Stomach (tissue), 9 donors: Measurements from ENCODE around the gene POLR2M. TPM values are rescaled to one million over a fixed set of nuclear protein-coding genes. Genes with fewer than 3 reads are reported as not detected.

Experiments used
- DNase-seq, 2 donors: peaks; one replicate each; pipeline versions ENCODE4 v3.0.0 to v3.0.0-alpha.2; 2013 to 2019
- H3K27ac ChIP-seq, 5 donors: fragments of 200-600 bp in 4 of 5; sonication (generic) in 4 of 5; one replicate each; pipeline ENCODE4 v1.5.1; 2013 to 2019; ENCODE audit warnings: mild to moderate bottlenecking in 1 of 5, moderate library complexity in 1 of 5
- H3K27me3 ChIP-seq, 3 donors: fragments of 200-600 bp; sonication (generic); one replicate each; pipeline ENCODE4 v1.5.1; 2017 to 2019; ENCODE audit warnings: mixed run types in 1 of 3
- H3K36me3 ChIP-seq, 4 donors: fragments of 200-600 bp; sonication (generic); 1 replicate in 3 of 4; 2 replicates in 1 of 4; pipeline ENCODE4 v1.5.1; 2016 to 2019
- H3K4me1 ChIP-seq, 4 donors: fragments of 200-600 bp; sonication (generic); one replicate each; pipeline ENCODE4 v1.5.1; 2016 to 2019
- H3K4me3 ChIP-seq, 4 donors: fragments of 200-600 bp; sonication (generic) in 3 of 4; one replicate each; pipeline ENCODE4 v1.5.1; 2016 to 2019; ENCODE audit warnings: mild to moderate bottlenecking in 1 of 4
- H3K9me3 ChIP-seq, 4 donors: fragments of 200-600 bp; sonication (generic); one replicate each; pipeline ENCODE4 v1.5.1; 2016 to 2019
- EP300 ChIP-seq: sonication (generic); formaldehyde crosslinking; IDR thresholded peaks from one replicate; pipeline ENCODE4 v1.6.1; 2017; ENCODE audit warnings: antibody characterized with exemption
- POLR2A ChIP-seq, 4 donors: fragments of 450-650 bp; IDR thresholded peaks; one replicate each; pipeline ENCODE4 v1.6.1; 2016; ENCODE audit warnings: antibody characterized with exemption in 4 of 4, control low read depth in 2 of 4, mild to moderate bottlenecking in 1 of 4, moderate library complexity in 1 of 4
- POLR2AphosphoS5 ChIP-seq, 3 donors: sonication (generic); formaldehyde crosslinking; IDR thresholded peaks; one replicate each; pipeline ENCODE4 v1.6.1; 2016; ENCODE audit warnings: antibody characterized with exemption in 3 of 3
- WGBS, 5 donors: extraction: QIAGEN DNeasy Blood & Tissue Kit in 3 of 5; methylation state at CpG; one replicate each; pipeline versions ENCODE4 v1.1.5 to v1.1.7; 2013 to 2018; 5-methylcytosine and 5-hydroxymethylcytosine counted together
- intact Hi-C: fragments of 100-400 bp; cut with DNase I; formaldehyde crosslinking; loops from one replicate; pipeline ENCODE4 v1.15.1; 2023; ENCODE audit warnings: low total_unique reads
- polyA plus RNA-seq, 3 donors: library from polyadenylated mRNA; stranded (reverse); fragments of 200-250 nt; gene quantifications; one replicate each; pipeline ENCODE4 v1.2.3, GENCODE V29; 2013
- total RNA-seq, 5 donors: library from RNA; depleted of rRNA; stranded (reverse); fragments of >200 nt; gene quantifications; one replicate each; pipeline versions ENCODE4 v1.1.0 to v1.2.3, GENCODE V29; 2014 to 2016
- TF ChIP-seq, protein P1 (sequence below), 7 experiments: fragments of 450-650 bp in 4 of 7; fragments of 200-600 bp in 3 of 7; sonication (generic) in 3 of 7; IDR thresholded peaks; one replicate each; pipeline ENCODE4 v1.5.1; 2016 to 2019; ENCODE audit warnings: antibody characterized with exemption in 7 of 7, control low read depth in 2 of 7, mild to moderate bottlenecking in 1 of 7
- donor health status: healthy with polysubstance abuse.
- donor health status: Bipolar disorder and iron deficiency.
- donor health status: healthy.

The POLR2M gene
- total and polyA plus RNA-seq, 8 donors = 41.6 to 1,088 (median 191) TPM

DNA sequence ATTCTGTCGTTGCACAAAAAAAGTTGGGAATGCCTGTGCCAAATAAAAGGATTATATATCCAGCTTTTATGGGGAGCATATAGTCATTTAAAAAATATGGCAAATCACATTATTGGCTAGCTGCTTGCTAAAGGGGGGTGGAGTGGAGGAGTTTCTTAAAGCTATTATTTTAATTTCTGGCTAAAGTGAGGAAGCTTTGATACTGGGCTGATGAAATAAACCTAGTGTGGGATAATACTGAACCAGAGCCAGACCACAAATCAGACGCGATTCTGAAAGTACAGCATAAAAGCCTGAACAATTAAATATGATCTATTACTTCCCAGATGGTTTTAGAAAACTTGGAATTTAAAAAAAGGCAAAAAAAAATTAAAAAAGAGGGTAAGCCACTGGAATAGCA is 14.4 kb downstream of the POLR2M start:
- no peaks in the 10 kb centered on the region for H3K27me3 ChIP-seq
- H3K36me3 ChIP-seq = peaks cover 5 to 33% (median 17%) of the 10 kb centered on the region in 4 donors
- peaks cover 0 to 4% (median 0%) of the 10 kb centered on the region in 4 donors for H3K4me1 ChIP-seq
- peak in 1 of 2 donors; percentile 37 for DNase-seq
- TF ChIP-seq EP300 (no peak), POLR2A (IDR thresholded peaks at IDR 0.05) (no peak), POLR2AphosphoS5 (IDR thresholded peaks at IDR 0.05) (no peak)
- TF ChIP-seq, protein P1, sequence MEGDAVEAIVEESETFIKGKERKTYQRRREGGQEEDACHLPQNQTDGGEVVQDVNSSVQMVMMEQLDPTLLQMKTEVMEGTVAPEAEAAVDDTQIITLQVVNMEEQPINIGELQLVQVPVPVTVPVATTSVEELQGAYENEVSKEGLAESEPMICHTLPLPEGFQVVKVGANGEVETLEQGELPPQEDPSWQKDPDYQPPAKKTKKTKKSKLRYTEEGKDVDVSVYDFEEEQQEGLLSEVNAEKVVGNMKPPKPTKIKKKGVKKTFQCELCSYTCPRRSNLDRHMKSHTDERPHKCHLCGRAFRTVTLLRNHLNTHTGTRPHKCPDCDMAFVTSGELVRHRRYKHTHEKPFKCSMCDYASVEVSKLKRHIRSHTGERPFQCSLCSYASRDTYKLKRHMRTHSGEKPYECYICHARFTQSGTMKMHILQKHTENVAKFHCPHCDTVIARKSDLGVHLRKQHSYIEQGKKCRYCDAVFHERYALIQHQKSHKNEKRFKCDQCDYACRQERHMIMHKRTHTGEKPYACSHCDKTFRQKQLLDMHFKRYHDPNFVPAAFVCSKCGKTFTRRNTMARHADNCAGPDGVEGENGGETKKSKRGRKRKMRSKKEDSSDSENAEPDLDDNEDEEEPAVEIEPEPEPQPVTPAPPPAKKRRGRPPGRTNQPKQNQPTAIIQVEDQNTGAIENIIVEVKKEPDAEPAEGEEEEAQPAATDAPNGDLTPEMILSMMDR (IDR thresholded peaks at IDR 0.05) = no peak
- no peak overlapping the region for H3K4me3 ChIP-seq
- intact Hi-C loops = no loop called here
- H3K27ac ChIP-seq = no peak overlapping the region
- 50 to 58% (median 57%) methylated on average over 3 of the region's 3 CpGs for WGBS, 5 donors
- no peaks in the 10 kb centered on the region for H3K9me3 ChIP-seq

DNA sequence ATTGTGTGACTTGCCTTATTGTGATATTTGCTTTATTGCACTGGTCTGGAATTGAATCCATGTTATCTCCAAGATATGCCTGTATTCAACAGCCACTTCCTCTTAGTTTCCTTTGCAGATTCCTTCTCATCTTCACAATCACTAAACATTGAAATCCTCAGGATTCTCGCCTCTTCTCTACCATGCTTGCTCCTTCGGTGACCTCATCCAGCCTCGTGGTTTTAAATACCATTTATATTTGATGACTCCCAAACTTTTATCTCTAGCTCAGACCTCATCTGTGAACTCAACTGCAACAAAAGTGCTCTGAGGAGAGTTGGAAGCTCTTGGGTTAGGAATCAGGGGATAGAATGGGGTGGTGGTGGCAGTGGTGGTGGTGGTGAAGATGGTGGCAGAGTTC is 19.9 kb downstream of the POLR2M start:
- DNase-seq = no peak
- intact Hi-C loops = no loop called here
- no peaks in the 10 kb centered on the region for H3K27me3 ChIP-seq
- no peak overlapping the region for H3K27ac ChIP-seq
- 77 to 100% (median 94%) methylated on average over 3 of the region's 3 CpGs for WGBS, 5 donors
- peaks cover 0 to 2% (median 0%) of the 10 kb centered on the region in 4 donors for H3K4me1 ChIP-seq
- TF ChIP-seq POLR2A (IDR thresholded peaks at IDR 0.05) (no peak), POLR2AphosphoS5 (IDR thresholded peaks at IDR 0.05) (no peak), EP300 (no peak)
- TF ChIP-seq, protein P1 (IDR thresholded peaks at IDR 0.05) = no peak
- peaks cover 0 to 4% (median 0%) of the 10 kb centered on the region in 4 donors for H3K36me3 ChIP-seq
- H3K9me3 ChIP-seq = no peaks in the 10 kb centered on the region
- no peak overlapping the region for H3K4me3 ChIP-seq

DNA sequence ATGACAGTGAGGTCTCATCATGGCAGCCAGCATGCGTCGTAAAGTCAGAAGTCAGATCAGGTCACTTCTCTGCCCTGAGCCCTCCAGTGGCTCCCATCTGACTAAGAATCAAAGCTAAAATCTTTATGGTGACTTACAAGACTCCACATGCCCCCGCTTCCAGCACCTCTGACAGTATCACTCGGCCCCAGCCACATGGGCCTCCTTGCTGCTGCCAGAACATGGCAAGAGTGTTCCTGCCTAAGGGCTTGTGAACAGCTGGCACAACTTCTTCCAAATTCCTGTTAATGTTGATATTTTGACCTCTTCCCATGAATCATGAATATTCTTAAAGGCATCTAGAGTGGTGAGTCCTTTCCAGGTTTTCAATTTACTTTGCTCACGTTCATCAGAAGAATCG is 20.5 kb downstream of the POLR2M start:
- H3K4me1 ChIP-seq = peaks cover 0 to 7% (median 0%) of the 10 kb centered on the region in 4 donors
- no peak overlapping the region for H3K4me3 ChIP-seq
- 89 to 95% (median 94%) methylated on average over 6 of the region's 6 CpGs for WGBS, 5 donors
- no peak overlapping the region for H3K27ac ChIP-seq
- H3K9me3 ChIP-seq = no peaks in the 10 kb centered on the region
- H3K27me3 ChIP-seq = no peaks in the 10 kb centered on the region
- intact Hi-C loops = no loop called here
- no peak for DNase-seq
- H3K36me3 ChIP-seq = peaks cover 0 to 4% (median 0%) of the 10 kb centered on the region in 4 donors
- TF ChIP-seq POLR2A (IDR thresholded peaks at IDR 0.05) = no peak
- TF ChIP-seq, protein P1 (IDR thresholded peaks at IDR 0.05) = no peak
- TF ChIP-seq POLR2AphosphoS5 (IDR thresholded peaks at IDR 0.05) = no peak
- no peak for TF ChIP-seq EP300

DNA sequence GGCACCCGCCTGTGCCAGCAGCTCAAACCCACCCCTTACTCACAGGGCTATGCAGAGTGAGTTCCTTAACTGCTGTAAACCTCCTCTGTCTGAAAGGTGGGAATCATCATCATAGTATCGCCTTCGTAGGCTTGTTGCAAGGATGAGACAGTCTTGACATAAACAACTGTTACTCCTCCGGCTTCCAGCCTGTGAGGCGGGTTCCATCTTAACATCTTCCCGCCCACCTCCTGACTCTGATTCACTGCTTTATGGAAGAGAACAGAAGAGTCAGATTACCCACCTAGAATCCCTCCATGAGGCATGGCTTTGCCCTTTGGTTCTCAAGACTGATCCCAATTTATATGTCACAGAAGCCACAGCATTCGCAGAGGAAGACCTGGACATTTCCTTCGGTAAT is 21.9 kb downstream of the POLR2M start:
- Histone ChIP-seq H3K4me1 (peaks cover 0 to 15% (median 2%) of the 10 kb centered on the region in 4 donors), H3K27ac (no peak overlapping the region), H3K9me3 (no peaks in the 10 kb centered on the region), H3K36me3 (peaks cover 0 to 4% (median 0%) of the 10 kb centered on the region in 4 donors), H3K4me3 (no peak overlapping the region), H3K27me3 (no peaks in the 10 kb centered on the region)
- TF ChIP-seq, protein P1 (IDR thresholded peaks at IDR 0.05) = no peak
- TF ChIP-seq POLR2A (IDR thresholded peaks at IDR 0.05) (no peak), POLR2AphosphoS5 (IDR thresholded peaks at IDR 0.05) (no peak), EP300 (no peak)
- WGBS, 5 donors = 92 to 95% (median 94%) methylated on average over 8 of the region's 8 CpGs
- intact Hi-C loops = no loop called here
- DNase-seq = no peak
